ENCODE measurements around the gene UTS2R.

The UTS2R gene

DNA sequence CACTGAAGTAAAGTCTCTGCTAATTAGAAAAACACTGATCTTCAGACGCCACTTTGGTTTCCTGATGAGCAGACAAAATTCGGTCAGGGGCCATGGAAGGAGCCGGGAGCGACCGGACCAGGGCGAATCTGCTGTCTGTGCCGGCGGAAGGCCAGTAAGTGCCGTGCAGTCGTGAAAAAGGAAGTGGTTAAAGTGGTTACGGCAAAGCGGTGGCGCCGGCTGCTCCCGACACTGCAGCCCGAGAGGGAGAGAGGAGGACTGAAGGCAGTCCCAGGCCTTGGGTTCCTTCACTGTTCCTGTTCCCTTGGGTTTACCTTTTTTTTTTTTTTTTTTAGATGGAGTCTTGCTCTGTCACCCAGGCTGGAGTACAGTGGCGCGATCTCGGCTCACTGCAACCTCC is 29.3 kb downstream of the UTS2R start:
- H3K27me3 ChIP-seq = peaks cover 10 to 36% (median 27%) of the 10 kb centered on the region in 11 experiments; a peak in 21 of 22 replicates
- H3K9ac ChIP-seq = peak overlapping the region in 7 of 11 experiments; percentile 0 to 62 (median 34); a peak in 7 of 22 replicates
- no peak for TF ChIP-seq Cebpa-rat (IDR thresholded peaks at IDR 0.05)
- peak overlapping the region in 7 of 11 experiments; percentile 6 to 58 (median 48); a peak in 14 of 22 replicates for H3K27ac ChIP-seq
- H3K4me3 ChIP-seq = peak overlapping the region in 3 of 10 experiments; percentile 4 to 28 (median 20); a peak in 3 of 20 replicates
- peaks cover 30 to 44% (median 37%) of the 10 kb centered on the region in 10 experiments for H3K4me1 ChIP-seq
- H4K20me1 ChIP-seq = peaks cover 10 to 72% (median 42%) of the 10 kb centered on the region in 11 experiments; a peak in 20 of 22 replicates
- peaks cover 19 to 48% (median 35%) of the 10 kb centered on the region in 11 experiments for H3K36me3 ChIP-seq
- H3K9me3 ChIP-seq (replicated peaks in 1 of 11) = no peaks in the 10 kb centered on the region
- peak overlapping the region; percentile 73 to 94 (median 84) for H3K4me2 ChIP-seq

GRCh38 chr17:82402865-82403264 is 31.3 kb downstream of the UTS2R start:
- no peak overlapping the region for H3K27ac ChIP-seq
- H3K27me3 ChIP-seq = peaks cover 10 to 20% (median 15%) of the 10 kb centered on the region in 11 experiments; a peak in 21 of 22 replicates
- TF ChIP-seq Cebpa-rat (IDR thresholded peaks at IDR 0.05) = no peak
- H4K20me1 ChIP-seq = peaks cover 15 to 78% (median 46%) of the 10 kb centered on the region in 11 experiments; a peak in 19 of 22 replicates
- H3K9ac ChIP-seq = no peak overlapping the region
- H3K4me2 ChIP-seq = no peak overlapping the region
- no peak overlapping the region for H3K4me3 ChIP-seq
- H3K4me1 ChIP-seq = peaks cover 30 to 47% (median 43%) of the 10 kb centered on the region in 10 experiments
- peaks cover 24 to 59% (median 38%) of the 10 kb centered on the region in 11 experiments for H3K36me3 ChIP-seq
- no peaks in the 10 kb centered on the region for H3K9me3 ChIP-seq (replicated peaks in 1 of 11)

GRCh38 chr17:82403662-82404660 is 32.4 kb downstream of the UTS2R start:
- H3K4me1 ChIP-seq = peaks cover 34 to 58% (median 49%) of the 10 kb centered on the region in 10 experiments
- H3K27ac ChIP-seq = no peak overlapping the region
- H3K9me3 ChIP-seq (replicated peaks in 1 of 11) = no peaks in the 10 kb centered on the region
- no peak overlapping the region for H3K4me3 ChIP-seq
- no peak for TF ChIP-seq Cebpa-rat (IDR thresholded peaks at IDR 0.05)
- no peak overlapping the region for H3K9ac ChIP-seq
- peaks cover 10 to 15% (median 12%) of the 10 kb centered on the region in 11 experiments; a peak in 21 of 22 replicates for H3K27me3 ChIP-seq
- no peak overlapping the region for H3K4me2 ChIP-seq
- peaks cover 28 to 61% (median 43%) of the 10 kb centered on the region in 11 experiments for H3K36me3 ChIP-seq
- H4K20me1 ChIP-seq = peaks cover 24 to 81% (median 52%) of the 10 kb centered on the region in 11 experiments; a peak in 21 of 22 replicates

DNA sequence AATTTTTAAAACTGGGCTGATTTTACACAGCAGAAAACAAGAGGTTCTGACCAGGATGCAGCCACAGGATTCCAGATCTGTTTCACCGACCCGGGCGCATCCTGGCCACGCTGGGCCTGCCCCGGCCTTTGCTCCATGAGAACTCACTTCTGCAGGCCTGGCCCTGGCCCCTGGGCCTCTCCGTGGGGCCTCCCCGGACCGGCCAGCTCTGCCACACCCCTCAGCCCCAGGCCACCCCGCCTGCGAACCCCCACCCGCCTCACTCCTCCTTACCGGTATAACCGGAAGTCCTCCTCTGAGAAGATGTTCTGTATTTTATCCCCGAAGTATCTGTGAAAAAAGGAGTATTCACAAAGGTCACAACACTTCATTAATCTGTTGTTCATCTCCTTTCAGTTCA is 33.5 kb downstream of the UTS2R start:
- Histone ChIP-seq H3K36me3 (peaks cover 29 to 65% (median 46%) of the 10 kb centered on the region in 11 experiments), H4K20me1 (peaks cover 19 to 81% (median 52%) of the 10 kb centered on the region in 11 experiments; a peak in 21 of 22 replicates), H3K4me3 (no peak overlapping the region), H3K4me2 (no peak overlapping the region), H3K9ac (no peak overlapping the region), H3K9me3 (replicated peaks in 1 of 11) (no peaks in the 10 kb centered on the region), H3K27ac (no peak overlapping the region), H3K4me1 (peaks cover 29 to 50% (median 40%) of the 10 kb centered on the region in 10 experiments), H3K27me3 (peaks cover 0 to 4% (median 2%) of the 10 kb centered on the region in 11 experiments; a peak in 14 of 22 replicates)
- TF ChIP-seq Cebpa-rat (IDR thresholded peaks at IDR 0.05) = no peak

DNA sequence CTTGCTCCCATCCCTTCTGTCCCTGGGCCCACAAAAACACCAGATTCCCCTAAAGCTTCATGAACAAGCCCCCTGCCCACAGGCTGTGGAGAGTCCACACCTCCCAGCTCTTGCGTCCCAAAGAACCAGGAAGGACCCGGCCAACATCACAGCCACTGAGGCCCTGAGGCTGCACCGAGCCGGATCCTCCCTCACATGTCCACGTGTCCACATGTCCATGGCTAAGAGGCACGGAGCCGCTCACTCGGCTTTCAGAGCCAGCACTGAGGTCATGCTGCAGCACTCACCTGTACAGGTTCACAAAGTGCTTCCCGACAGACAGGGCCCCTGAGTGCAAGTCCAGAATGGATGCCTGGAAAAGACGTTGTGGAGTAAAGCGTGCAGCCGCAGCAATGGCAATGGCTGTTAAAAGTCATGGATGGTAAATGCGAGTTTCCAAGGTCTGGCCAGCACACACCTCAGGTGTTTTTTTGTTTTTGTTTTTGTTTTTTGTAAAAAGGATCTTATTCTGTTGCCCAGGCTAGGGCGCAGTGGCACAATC is 34.6 kb downstream of the UTS2R start:
- TF ChIP-seq Cebpa-rat (IDR thresholded peaks at IDR 0.05) = no peak
- Histone ChIP-seq H3K27ac (no peak overlapping the region), H3K9ac (no peak overlapping the region), H3K27me3 (no peaks in the 10 kb centered on the region), H3K4me2 (no peak overlapping the region), H3K4me3 (no peak overlapping the region), H3K4me1 (peaks cover 22 to 47% (median 38%) of the 10 kb centered on the region in 10 experiments), H3K9me3 (replicated peaks in 1 of 11) (no peaks in the 10 kb centered on the region), H4K20me1 (peaks cover 26 to 82% (median 56%) of the 10 kb centered on the region in 11 experiments; a peak in 21 of 22 replicates), H3K36me3 (peaks cover 29 to 65% (median 46%) of the 10 kb centered on the region in 11 experiments)

GRCh38 chr17:82407255-82407654 is 35.7 kb downstream of the UTS2R start:
- H3K36me3 ChIP-seq = peaks cover 29 to 57% (median 40%) of the 10 kb centered on the region in 11 experiments
- H3K4me2 ChIP-seq = peak overlapping the region; percentile 19 to 71 (median 40); a peak in 16 of 22 replicates
- H3K27me3 ChIP-seq = no peaks in the 10 kb centered on the region
- peaks cover 13 to 48% (median 35%) of the 10 kb centered on the region in 10 experiments for H3K4me1 ChIP-seq
- H3K9ac ChIP-seq = no peak overlapping the region
- TF ChIP-seq Cebpa-rat (IDR thresholded peaks at IDR 0.05) = no peak
- peaks cover 32 to 87% (median 66%) of the 10 kb centered on the region in 11 experiments; a peak in 21 of 22 replicates for H4K20me1 ChIP-seq
- H3K9me3 ChIP-seq (replicated peaks in 1 of 11) = no peaks in the 10 kb centered on the region
- no peak overlapping the region for H3K4me3 ChIP-seq
- no peak overlapping the region for H3K27ac ChIP-seq

- no peak for TF ChIP-seq Cebpa-rat (IDR thresholded peaks at IDR 0.05)
- Histone ChIP-seq H3K4me2 (peak overlapping the region in 3 of 11 experiments; percentile 24 to 66 (median 32); a peak in 5 of 22 replicates), H3K4me1 (peaks cover 13 to 60% (median 42%) of the 10 kb centered on the region in 10 experiments), H3K9me3 (replicated peaks in 1 of 11) (no peaks in the 10 kb centered on the region), H3K9ac (no peak overlapping the region), H4K20me1 (peaks cover 43 to 90% (median 78%) of the 10 kb centered on the region in 11 experiments; a peak in 21 of 22 replicates), H3K4me3 (no peak overlapping the region), H3K36me3 (peaks cover 20 to 49% (median 29%) of the 10 kb centered on the region in 11 experiments), H3K27me3 (no peaks in the 10 kb centered on the region), H3K27ac (no peak overlapping the region)
Measured at GRCh38 chr17:82408288-82408937, 36.8 kb downstream of the UTS2R start.

DNA sequence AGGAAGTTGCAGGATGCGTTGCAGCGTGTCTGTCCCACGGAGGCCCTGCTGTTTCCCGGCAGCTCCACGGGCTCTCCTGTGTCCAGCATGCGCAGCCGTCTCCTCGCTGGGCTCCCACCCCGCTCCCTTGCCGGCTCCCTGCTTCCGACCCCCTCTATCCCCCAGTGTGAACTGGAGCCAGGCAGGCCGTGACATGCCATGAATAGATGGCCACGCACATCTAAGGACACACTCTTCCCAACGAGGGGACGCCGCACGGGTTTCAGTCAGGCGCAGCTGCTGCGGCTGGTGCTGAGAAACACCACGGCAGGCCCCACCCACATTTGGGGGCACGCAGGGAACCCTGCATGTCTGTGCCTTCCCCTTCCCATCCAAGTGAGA is 37.4 kb downstream of the UTS2R start:
- Histone ChIP-seq H3K4me1 (peaks cover 13 to 60% (median 42%) of the 10 kb centered on the region in 10 experiments), H3K9me3 (replicated peaks in 1 of 11) (no peaks in the 10 kb centered on the region), H3K4me3 (no peak overlapping the region), H4K20me1 (peaks cover 48 to 90% (median 80%) of the 10 kb centered on the region in 11 experiments; a peak in 21 of 22 replicates), H3K9ac (no peak overlapping the region), H3K4me2 (no peak overlapping the region; a peak in 1 of 22 replicates), H3K27me3 (no peaks in the 10 kb centered on the region), H3K27ac (no peak overlapping the region), H3K36me3 (peaks cover 17 to 48% (median 26%) of the 10 kb centered on the region in 11 experiments)
- TF ChIP-seq Cebpa-rat (IDR thresholded peaks at IDR 0.05) = no peak

All from BLaER1 treated with 17β-estradiol and CSF1 and Interleukin-3, amounts not matched to agents 10 nM and 100 nM (cell line).